Thoracic aorta (tissue), 2 donors: ENCODE data around the gene AKAP7. TPM values are rescaled to one million over a fixed set of nuclear protein-coding genes. Genes with fewer than 3 reads are reported as not detected.

Experiments used
- ATAC-seq: fragments of 150-250 bp; one replicate; pipeline ENCODE4 v1.8.0; 2017; ENCODE audit warnings: low read depth; ENCODE audit not compliant: insufficient number of reproducible peaks, low FRiP score
- DNase-seq: peaks from one replicate; pipeline ENCODE4 v3.0.0-alpha.2; 2020; ENCODE audit warnings: low spot score
- H3K27ac ChIP-seq, 2 donors: fragments of 200-600 bp; sonication (generic); 1 replicate in 1 of 2; 2 replicates in 1 of 2; pipeline ENCODE4 v1.5.1; 2016; ENCODE audit warnings: mild to moderate bottlenecking in 2 of 2, moderate library complexity in 2 of 2
- H3K27me3 ChIP-seq: fragments of 200-600 bp; sonication (generic); replicated peaks from 2 replicates; pipeline ENCODE4 v1.6.0; 2016; ENCODE audit warnings: mild to moderate bottlenecking; ENCODE audit not compliant: insufficient read depth
- H3K36me3 ChIP-seq: fragments of 200-600 bp; sonication (generic); one replicate; pipeline ENCODE4 v1.5.1; 2016
- H3K4me1 ChIP-seq, 2 donors: fragments of 200-600 bp; sonication (generic); 1 replicate in 1 of 2; 2 replicates in 1 of 2; pipeline versions ENCODE4 v1.5.1 to v1.6.0; 2016; ENCODE audit warnings: low read depth in 2 of 2, mild to moderate bottlenecking in 1 of 2; ENCODE audit not compliant: control insufficient read depth in 1 of 2
- H3K4me3 ChIP-seq: fragments of 200-600 bp; sonication (generic); 2 replicates; pipeline ENCODE4 v1.5.1; 2016; ENCODE audit warnings: mild to moderate bottlenecking
- H3K9me3 ChIP-seq: fragments of 200-600 bp; sonication (generic); 2 replicates; pipeline ENCODE4 v1.5.1; 2016
- CTCF ChIP-seq: fragments of 200-600 bp; sonication (generic); IDR thresholded peaks from one replicate; pipeline ENCODE4 v1.5.1; 2019; ENCODE audit warnings: antibody characterized with exemption
- total RNA-seq, 2 donors: library from RNA; depleted of rRNA; stranded (reverse); fragments of >200 nt; gene quantifications; one replicate each; pipeline versions ENCODE4 v1.1.0 to v1.2.3, GENCODE V29; 2016

The AKAP7 gene
- total RNA-seq, 2 donors from 2014 or later: 3.0 to 4.1 TPM

DNA sequence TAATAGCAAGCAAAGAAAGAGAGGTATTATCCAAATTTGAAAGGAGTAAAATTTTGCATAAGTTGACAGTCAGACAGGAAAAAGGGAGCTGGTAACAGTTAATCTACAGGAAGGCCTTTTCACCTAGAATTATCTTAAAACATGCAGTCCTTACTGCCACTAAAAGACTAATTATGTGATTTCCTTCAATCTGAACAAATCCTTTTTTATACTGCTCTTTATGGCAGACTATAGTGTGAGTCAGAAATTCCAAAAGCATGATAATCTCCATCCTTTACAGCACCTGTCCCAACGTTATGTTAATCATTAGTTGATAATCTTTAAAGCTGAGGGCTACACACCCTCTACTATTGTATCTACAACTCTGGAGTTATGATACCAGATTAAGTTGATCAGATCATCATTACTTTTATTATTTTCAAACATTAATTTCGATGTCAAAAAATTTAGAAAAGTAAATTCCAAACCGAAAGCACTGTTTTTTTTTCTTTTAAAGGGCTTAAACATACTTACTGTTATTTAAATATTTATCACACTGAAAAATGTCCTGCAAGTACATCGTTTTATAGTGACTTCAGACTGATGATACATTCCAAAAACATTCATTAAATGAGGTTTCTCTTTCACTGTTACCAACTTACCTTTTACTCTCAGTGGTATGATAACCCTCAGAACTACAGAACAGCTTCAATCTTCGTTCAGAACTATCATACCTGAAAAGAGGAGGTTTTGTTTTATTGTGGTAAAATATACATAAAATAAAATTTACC, 33.2 kb upstream of the AKAP7 start:
- ATAC-seq (no peak), DNase-seq (no peak)
- no peaks in the 10 kb centered on the region for H3K27me3 ChIP-seq
- no peak overlapping the region for H3K4me3 ChIP-seq
- no peaks in the 10 kb centered on the region for H3K36me3 ChIP-seq
- no peaks in the 10 kb centered on the region for H3K4me1 ChIP-seq
- no peaks in the 10 kb centered on the region for H3K9me3 ChIP-seq
- no peak for TF ChIP-seq CTCF
- H3K27ac ChIP-seq: no peak overlapping the region

DNA sequence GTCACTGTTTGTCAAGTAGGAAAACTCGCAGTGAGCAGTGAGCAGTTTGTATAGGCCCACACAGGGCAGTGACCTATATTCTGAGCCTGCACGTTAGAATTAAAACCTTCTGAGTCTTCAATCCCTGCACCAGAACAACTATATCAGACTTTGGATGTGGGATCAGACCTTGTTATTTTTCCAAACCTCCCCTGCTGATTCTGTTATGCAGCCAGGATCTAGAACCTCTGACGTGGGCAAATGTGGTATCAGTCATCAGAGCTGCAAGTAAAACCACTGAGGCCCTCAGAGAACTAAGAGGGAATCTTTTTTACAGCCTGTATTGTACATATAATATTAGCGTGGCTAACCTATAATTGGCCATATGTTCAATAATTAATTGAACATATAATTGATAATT, 32.0 kb upstream of the AKAP7 start:
- no peaks in the 10 kb centered on the region for H3K4me1 ChIP-seq
- ATAC-seq: no peak
- no peak for DNase-seq
- no peak for TF ChIP-seq CTCF
- H3K36me3 ChIP-seq: no peaks in the 10 kb centered on the region
- no peak overlapping the region for H3K4me3 ChIP-seq
- no peaks in the 10 kb centered on the region for H3K9me3 ChIP-seq
- H3K27me3 ChIP-seq: no peaks in the 10 kb centered on the region
- no peak overlapping the region for H3K27ac ChIP-seq

DNA sequence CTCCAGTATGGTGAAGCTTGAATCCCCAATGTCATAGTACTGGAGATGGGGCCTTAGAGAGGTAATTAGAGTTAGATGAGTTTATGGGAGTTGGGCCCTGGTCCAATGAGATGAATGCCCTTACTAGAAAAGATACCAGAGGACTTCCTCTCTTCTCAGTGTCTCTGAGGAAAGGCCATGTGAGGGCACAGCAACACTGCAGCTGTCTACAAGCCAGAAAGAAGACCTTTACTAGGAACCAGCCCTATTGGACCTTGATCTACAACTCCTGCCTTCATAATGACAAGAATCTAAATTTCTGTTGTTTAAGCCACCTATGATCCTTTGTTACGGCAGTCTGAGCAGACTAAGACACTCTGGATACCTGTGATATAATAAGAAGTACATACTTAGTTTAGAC, 31.4 kb upstream of the AKAP7 start:
- Histone ChIP-seq H3K27me3 (no peaks in the 10 kb centered on the region), H3K9me3 (no peaks in the 10 kb centered on the region), H3K36me3 (no peaks in the 10 kb centered on the region), H3K4me1 (no peaks in the 10 kb centered on the region), H3K27ac (no peak overlapping the region), H3K4me3 (no peak overlapping the region)
- TF ChIP-seq CTCF: no peak
- ATAC-seq (no peak), DNase-seq (no peak)

- Histone ChIP-seq H3K27me3 (no peaks in the 10 kb centered on the region), H3K9me3 (no peaks in the 10 kb centered on the region), H3K4me3 (no peak overlapping the region), H3K4me1 (no peaks in the 10 kb centered on the region), H3K27ac (no peak overlapping the region), H3K36me3 (no peaks in the 10 kb centered on the region)
- DNase-seq (no peak), ATAC-seq (no peak)
- no peak for TF ChIP-seq CTCF
Observed at GRCh38 chr6:131107151-131107550, 28.1 kb upstream of the AKAP7 start.

DNA sequence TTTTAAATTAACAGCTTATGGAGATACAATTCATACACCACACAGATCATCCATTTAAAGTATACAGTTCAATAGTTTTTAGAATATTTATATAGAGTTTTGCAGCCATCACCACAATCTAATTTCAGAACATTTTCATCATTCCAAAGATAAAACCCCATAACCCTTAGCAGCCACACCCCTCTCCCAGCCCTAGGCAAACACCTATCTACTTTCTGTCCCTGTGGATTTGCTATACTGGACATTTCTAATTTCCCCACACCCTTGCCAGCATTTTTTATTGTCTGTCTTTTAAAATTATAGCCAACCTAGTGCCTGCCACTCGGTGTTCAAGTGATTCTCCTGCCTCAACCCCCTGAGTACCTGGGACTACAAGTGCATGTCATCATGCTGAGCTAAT, 23.0 kb upstream of the AKAP7 start:
- H3K4me1 ChIP-seq: no peaks in the 10 kb centered on the region
- no peak for DNase-seq
- no peaks in the 10 kb centered on the region for H3K36me3 ChIP-seq
- no peak overlapping the region for H3K4me3 ChIP-seq
- no peaks in the 10 kb centered on the region for H3K9me3 ChIP-seq
- no peak for ATAC-seq
- TF ChIP-seq CTCF: no peak
- H3K27me3 ChIP-seq: no peaks in the 10 kb centered on the region
- no peak overlapping the region for H3K27ac ChIP-seq
